HCT116 (cell line): ENCODE data around the gene TPM4. TPM values are rescaled to one million over a fixed set of nuclear protein-coding genes. Genes with fewer than 3 reads are reported as not detected.

ENCODE experiments used
- ATAC-seq: fragments of 200-7000 bp; cut with Tn5 transposase; 2 replicates; pipeline ENCODE4 v1.9.1; 2020; ENCODE audit warnings: mild to moderate bottlenecking, moderate library complexity
- BruUV-seq: library from RNA; stranded (reverse); fragments of 400-500 nt; replicated peaks from 2 replicates; lab custom pipeline; 2021; lab: Mats Ljungman, UMichigan
- CTCF ChIA-PET: fragments of 300-600 bp; sonication (Branson Sonifier 250); formaldehyde crosslinking; loops from one replicate; lab custom pipeline; 2021; ENCODE audit warnings: antibody characterized with exemption; lab: Charles Lee
- POLR2A ChIA-PET: fragments of 300-600, 350-600 bp; sonication (Branson Sonifier 250); formaldehyde crosslinking; loops from one replicate; lab custom pipeline; 2021; ENCODE audit warnings: antibody characterized with exemption; lab: Charles Lee
- RAD21 ChIA-PET, 2 experiments: fragments of 300-600 bp; sonication (Branson Sonifier 250); formaldehyde crosslinking; loops; one replicate each; lab custom pipeline; 2023; ENCODE audit warnings: low total read pairs in 2 of 2; ENCODE audit not compliant: uncharacterized antibody in 2 of 2, unreplicated experiment in 2 of 2, low non-redundant PET in 1 of 2; lab: Charles Lee
- DNase-seq: peaks from one replicate; pipeline ENCODE4 v3.0.0-alpha.2; 2010; ENCODE audit warnings: low read depth, low spot score
- H2AFZ ChIP-seq: fragments of 200-600 bp; shearing (Covaris generic), sonication (generic); 2 replicates; pipeline ENCODE4 v1.6.1; 2017; ENCODE audit warnings: low read depth, mixed run types, mixed read lengths, antibody characterized with exemption, low read length; ENCODE audit not compliant: poor library complexity, severe bottlenecking
- H3K27ac ChIP-seq: 2 replicates; pipeline ENCODE4 v1.5.1; 2012; ENCODE audit warnings: low read depth, low read length
- H3K27me3 ChIP-seq: fragments of 200-600 bp; sonication (generic); 2 replicates; pipeline ENCODE4 v1.6.1; 2016; ENCODE audit warnings: mixed run types, low read length, mixed read lengths; ENCODE audit not compliant: insufficient read depth
- H3K36me3 ChIP-seq, 2 experiments: fragments of 200-500 bp in 1 of 2; fragments of 200-600 bp in 1 of 2; sonication (Bioruptor generic) in 1 of 2; sonication (generic) in 1 of 2; 2 replicates each; pipeline versions ENCODE4 v1.5.1 to v1.6.1; 2014 to 2016; ENCODE audit warnings: low read length in 2 of 2, inconsistent platforms in 1 of 2, mixed read lengths in 1 of 2, mixed run types in 1 of 2; ENCODE audit not compliant: insufficient read depth in 2 of 2, control insufficient read depth in 1 of 2
- H3K4me1 ChIP-seq, 2 experiments: fragments of 200-600 bp in 1 of 2; sonication (generic) in 1 of 2; 2 replicates each; pipeline versions ENCODE4 v1.5.1 to v1.6.1; 2012 to 2017; ENCODE audit warnings: low read length in 2 of 2, inconsistent platforms in 1 of 2, mild to moderate bottlenecking in 1 of 2, mixed read lengths in 1 of 2, mixed run types in 1 of 2, moderate library complexity in 1 of 2; ENCODE audit not compliant: insufficient read depth in 2 of 2, control insufficient read depth in 1 of 2
- H3K4me2 ChIP-seq: fragments of 200-600 bp; sonication (generic); 2 replicates; pipeline ENCODE4 v1.6.1; 2017; ENCODE audit warnings: mixed run types, low read length, mixed read lengths
- H3K4me3 ChIP-seq, 2 experiments: fragments of 200-600 bp in 1 of 2; sonication (generic) in 1 of 2; replicated peaks in 1 of 2; 2 replicates each; pipeline ENCODE4 v1.5.1; 2011 to 2016; ENCODE audit warnings: low read length in 2 of 2, control low read depth in 1 of 2, low read depth in 1 of 2, mild to moderate bottlenecking in 1 of 2, mixed read lengths in 1 of 2, mixed run types in 1 of 2
- H3K79me2 ChIP-seq: fragments of 200-600 bp; sonication (generic); 2 replicates; pipeline ENCODE4 v1.6.1; 2017; ENCODE audit warnings: mild to moderate bottlenecking, mixed run types, low read length, moderate library complexity, mixed read lengths; ENCODE audit not compliant: insufficient read depth
- H3K9ac ChIP-seq: fragments of 200-600 bp; sonication (generic); 2 replicates; pipeline ENCODE4 v1.6.1; 2016; ENCODE audit warnings: low read length, mixed read lengths
- H3K9me2 ChIP-seq: fragments of 200-600 bp; sonication (generic), shearing (Covaris generic); 2 replicates; pipeline ENCODE4 v1.6.1; 2017; ENCODE audit warnings: mixed run types, mild to moderate bottlenecking, moderate library complexity; ENCODE audit not compliant: insufficient read depth
- H3K9me3 ChIP-seq, 2 experiments: fragments of 200-500 bp in 1 of 2; fragments of 200-600 bp in 1 of 2; sonication (Bioruptor generic) in 1 of 2; sonication (generic) in 1 of 2; 2 replicates each; pipeline ENCODE4 v1.6.1; 2014 to 2017; ENCODE audit warnings: low read length in 2 of 2, mixed read lengths in 2 of 2, inconsistent platforms in 1 of 2, low read depth in 1 of 2, mild to moderate bottlenecking in 1 of 2, mixed run types in 1 of 2, moderate library complexity in 1 of 2; ENCODE audit not compliant: control insufficient read depth in 1 of 2, insufficient read depth in 1 of 2
- H4K20me1 ChIP-seq: fragments of 200-600 bp; sonication (generic), shearing (Covaris generic); 2 replicates; pipeline ENCODE4 v1.6.1; 2017; ENCODE audit warnings: mixed run types, mild to moderate bottlenecking, moderate library complexity; ENCODE audit not compliant: insufficient read depth
- CEBPB ChIP-seq: IDR thresholded peaks from 2 replicates; pipeline ENCODE4 v1.6.1; 2012; ENCODE audit warnings: low read depth
- EGR1 ChIP-seq: IDR thresholded peaks from 2 replicates; pipeline ENCODE4 v1.6.1; 2012; ENCODE audit warnings: low read depth
- EZH2 ChIP-seq: fragments of 200-600 bp; sonication (generic); IDR thresholded peaks from 2 replicates; pipeline ENCODE4 v1.6.1; 2017; ENCODE audit warnings: antibody characterized with exemption, mixed run types
- EZH2phosphoT487 ChIP-seq: fragments of 200-600 bp; IDR thresholded peaks from 2 replicates; pipeline ENCODE4 v1.6.1; 2018; ENCODE audit warnings: antibody characterized with exemption, borderline replicate concordance
- JUND ChIP-seq: IDR thresholded peaks from 2 replicates; pipeline ENCODE4 v1.6.1; 2012
- POLR2AphosphoS5 ChIP-seq: IDR thresholded peaks from 2 replicates; pipeline ENCODE4 v1.6.1; 2011; ENCODE audit warnings: mild to moderate bottlenecking, low read depth, low read length, moderate library complexity
- REST ChIP-seq: IDR thresholded peaks from 2 replicates; pipeline ENCODE4 v1.6.1; 2012; ENCODE audit warnings: low read depth
- SRF ChIP-seq: IDR thresholded peaks from 2 replicates; pipeline ENCODE4 v1.6.1; 2012; ENCODE audit warnings: low read depth
- TCF7L2 ChIP-seq: IDR thresholded peaks from 2 replicates; pipeline ENCODE4 v1.7.0; 2011; ENCODE audit warnings: borderline replicate concordance, inconsistent platforms; ENCODE audit not compliant: insufficient read depth, insufficient read length; ENCODE audit errors: extremely low read depth
- ZBTB33 ChIP-seq: IDR thresholded peaks from 2 replicates; pipeline ENCODE4 v1.6.1; 2011; ENCODE audit warnings: mild to moderate bottlenecking, low read length, moderate library complexity; ENCODE audit not compliant: insufficient replicate concordance; ENCODE audit errors: extremely low read depth
- ZNF274 ChIP-seq: fragments of 200-500 bp; sonication (Bioruptor generic); IDR thresholded peaks from 2 replicates; pipeline ENCODE4 v1.6.1; 2014; ENCODE audit warnings: mild to moderate bottlenecking, low read depth, low read length, inconsistent platforms
- intact Hi-C: fragments of 100-400 bp; cut with micrococcal nuclease; formaldehyde crosslinking; loops from 2 replicates; pipeline ENCODE4 v1.10.0; 2022
- total RNA-seq: library from RNA; stranded (reverse); gene quantifications from one replicate; pipeline ENCODE4 v1.2.1, GENCODE V29; 2021; ENCODE audit not compliant: unreplicated experiment
- TF ChIP-seq, protein P1 (sequence below): IDR thresholded peaks from 2 replicates; pipeline ENCODE4 v1.6.1; 2012
- TF ChIP-seq, protein P2 (sequence below): IDR thresholded peaks from 2 replicates; pipeline ENCODE4 v1.6.1; 2012

The TPM4 gene
- total RNA-seq, 1 experiment from 2014 or later, result 275 TPM

DNA sequence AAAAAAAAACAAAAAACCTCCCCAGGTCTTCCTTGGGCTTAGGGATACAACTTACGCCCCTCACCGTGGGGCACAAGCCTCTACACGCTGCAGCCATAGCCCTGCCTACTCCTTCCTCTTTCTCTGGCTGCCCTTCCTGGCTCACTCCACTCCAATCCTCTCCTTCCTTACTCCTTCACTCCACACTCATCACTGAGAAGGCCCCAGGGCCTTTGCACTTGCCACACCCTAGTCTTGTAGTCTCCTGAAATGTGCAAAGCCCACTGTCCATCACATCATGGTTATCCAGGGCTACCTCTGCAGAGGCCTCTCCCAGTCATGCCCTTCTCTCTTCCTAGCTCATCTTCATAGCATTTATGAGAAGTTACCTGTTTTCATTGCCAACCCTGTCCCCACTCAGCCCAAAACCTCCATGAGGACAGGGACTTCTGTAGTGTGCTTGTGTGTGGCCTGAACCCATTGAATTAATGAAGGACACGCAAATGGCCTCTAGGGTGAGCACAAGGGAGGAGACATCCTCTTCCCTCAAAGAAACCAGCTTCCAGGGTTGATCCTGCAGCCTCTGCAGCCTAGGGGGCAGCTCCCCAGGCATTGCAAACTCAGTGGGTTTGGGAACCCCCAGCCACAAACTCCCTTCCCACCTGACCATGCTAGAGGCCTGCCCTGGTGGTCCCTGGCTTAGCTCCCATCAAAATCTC, 59.3 kb downstream of the TPM4 start:
- TF ChIP-seq TCF7L2, result no peak
- no peak for TF ChIP-seq EGR1
- no peak for TF ChIP-seq POLR2AphosphoS5
- TF ChIP-seq EZH2phosphoT487, result no peak
- TF ChIP-seq ZBTB33, result no peak
- TF ChIP-seq REST, result no peak
- no peak for TF ChIP-seq ZNF274
- no peak for TF ChIP-seq CEBPB
- TF ChIP-seq, protein P1, sequence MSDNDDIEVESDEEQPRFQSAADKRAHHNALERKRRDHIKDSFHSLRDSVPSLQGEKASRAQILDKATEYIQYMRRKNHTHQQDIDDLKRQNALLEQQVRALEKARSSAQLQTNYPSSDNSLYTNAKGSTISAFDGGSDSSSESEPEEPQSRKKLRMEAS, result no peak
- TF ChIP-seq, protein P2, sequence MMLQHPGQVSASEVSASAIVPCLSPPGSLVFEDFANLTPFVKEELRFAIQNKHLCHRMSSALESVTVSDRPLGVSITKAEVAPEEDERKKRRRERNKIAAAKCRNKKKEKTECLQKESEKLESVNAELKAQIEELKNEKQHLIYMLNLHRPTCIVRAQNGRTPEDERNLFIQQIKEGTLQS, result no peak
- no peak for TF ChIP-seq EZH2
- no peak for TF ChIP-seq SRF
- no peak for TF ChIP-seq JUND
- ChIA-PET CTCF (no interaction called here), POLR2A (no interaction called here), RAD21 (interaction anchor here in 1 of 2 experiments (0.6 kb wide), 1 partner anchor 9 kb away, joined by 4 read pairs; no protein-coding TSS in a partner anchor)
- Histone ChIP-seq H3K9me2 (no peaks in the 10 kb centered on the region), H3K27ac (no peak overlapping the region), H3K4me3 (no peak overlapping the region), H3K27me3 (no peaks in the 10 kb centered on the region), H3K79me2 (no peaks in the 10 kb centered on the region), H2AFZ (no peak overlapping the region), H3K4me2 (no peak overlapping the region), H3K9ac (no peak overlapping the region), H3K36me3 (peaks cover 10 to 23% of the 10 kb centered on the region in 2 experiments; a peak in 2 of 4 replicates), H3K9me3 (no peaks in the 10 kb centered on the region), H4K20me1 (no peaks in the 10 kb centered on the region), H3K4me1 (no peaks in the 10 kb centered on the region)
- no peak for DNase-seq
- ATAC-seq, result peak; percentile 55
- no TSS peak for BruUV-seq
- intact Hi-C loops, result no loop called here
